ENCODE results near the gene KIF5A. TPM values are rescaled to one million over a fixed set of nuclear protein-coding genes. Genes with fewer than 3 reads are reported as not detected.
A peak's percentile ranks its signal among the peaks of the same experiment; 100 is the strongest.
"Not testable (repeated sequence)": the region's sequence is repeated elsewhere in the genome, so short reads cannot be mapped to it uniquely, and the experiment has no call there.

Gene KIF5A
- total RNA-seq = 1 to 10 TPM; 1.9 to 4.8 (median 2.9) TPM

GRCh38 chr12:57549909-57550640 is at the start of gene KIF5A:
Gene KIF5A, plus strand, starts transcription at chr12:57550044. Its CDS starts 228 bp downstream, at chr12:57550272.
- Histone ChIP-seq H3K4me3 (peak within 1 kb of the TSS; percentile 28 to 51 (median 46)), H3K27me3 (peaks cover 2 to 28% of the 10 kb centered on the region in 2 donors), H3K9me3 (no peaks in the 10 kb centered on the region), H3K4me1 (peaks cover 3 to 31% (median 19%) of the 10 kb centered on the region in 4 donors), H3K27ac (peak within 1 kb of the TSS; percentile 4 to 51 (median 46)), H3K36me3 (no peaks in the 10 kb centered on the region)
- no peak for DNase-seq (ENCODE audit: low spot score in 2 of 2)
- TF ChIP-seq POLR2A (IDR thresholded peaks at IDR 0.05) (peak in 1 of 2 donors; percentile 20), EP300 (IDR thresholded peaks at IDR 0.05) (peak in 1 of 2 donors; percentile 24), CTCF (IDR thresholded peaks at IDR 0.05) (no peak)
- WGBS, 2 donors = 5 to 8% methylated on average over 17 to 50 of the region's 52 CpGs

GRCh38 chr12:57500213-57500612 is 49.6 kb upstream of the KIF5A start:
- DNase-seq (ENCODE audit: low spot score in 2 of 2) = no peak
- no peak overlapping the region for H3K27ac ChIP-seq
- no peaks in the 10 kb centered on the region for H3K4me1 ChIP-seq
- WGBS, 2 donors = 92 to 93% methylated on average over 11 of the region's 11 CpGs
- H3K27me3 ChIP-seq = no peaks in the 10 kb centered on the region
- H3K9me3 ChIP-seq = no peaks in the 10 kb centered on the region
- TF ChIP-seq EP300 (IDR thresholded peaks at IDR 0.05) (no peak), POLR2A (IDR thresholded peaks at IDR 0.05) (no peak), CTCF (IDR thresholded peaks at IDR 0.05) (no peak)
- no peak overlapping the region for H3K4me3 ChIP-seq
- peaks cover 0 to 100% (median 6%) of the 10 kb centered on the region in 3 donors for H3K36me3 ChIP-seq

- not testable (repeated sequence) for H3K27me3 ChIP-seq; H3K27ac ChIP-seq; H3K4me3 ChIP-seq; H3K9me3 ChIP-seq; H3K4me1 ChIP-seq; DNase-seq (ENCODE audit: low spot score in 2 of 2)
- H3K36me3 ChIP-seq = peaks cover 0 to 94% (median 16%) of the 10 kb centered on the region in 3 donors
- WGBS, 2 donors = 94 to 95% methylated on average over 22 of the region's 22 CpGs
Measured at GRCh38 chr12:57502311-57502969, 47.4 kb upstream of the KIF5A start.

GRCh38 chr12:57506541-57506940 is 43.3 kb upstream of the KIF5A start:
- not testable (repeated sequence) for H3K9me3 ChIP-seq; H3K4me1 ChIP-seq; H3K4me3 ChIP-seq; H3K27me3 ChIP-seq; DNase-seq (ENCODE audit: low spot score in 2 of 2); H3K27ac ChIP-seq
- H3K36me3 ChIP-seq = peaks cover 0 to 92% (median 17%) of the 10 kb centered on the region in 3 donors
- 69 to 79% methylated on average over 4 of the region's 4 CpGs for WGBS, 2 donors

- peaks cover 0 to 92% (median 28%) of the 10 kb centered on the region in 3 donors for H3K36me3 ChIP-seq
- not testable (repeated sequence) for H3K4me3 ChIP-seq; H3K27ac ChIP-seq; H3K9me3 ChIP-seq; DNase-seq (ENCODE audit: low spot score in 2 of 2); H3K27me3 ChIP-seq; H3K4me1 ChIP-seq
- WGBS, 2 donors = 100% methylated on average over 11 of the region's 28 CpGs; no CpG with 5 or more reads in 1 of the 2 donors
Measured at GRCh38 chr12:57507796-57508195, 42.0 kb upstream of the KIF5A start.

GRCh38 chr12:57511161-57511560 is 38.7 kb upstream of the KIF5A start:
- Histone ChIP-seq H3K4me1 (no peaks in the 10 kb centered on the region), H3K9me3 (no peaks in the 10 kb centered on the region), H3K36me3 (peaks cover 5 to 92% (median 37%) of the 10 kb centered on the region in 3 donors), H3K4me3 (no peak overlapping the region), H3K27me3 (no peaks in the 10 kb centered on the region), H3K27ac (no peak overlapping the region)
- 94 to 95% methylated on average over 4 of the region's 4 CpGs for WGBS, 2 donors
- TF ChIP-seq EP300 (IDR thresholded peaks at IDR 0.05) (no peak), POLR2A (IDR thresholded peaks at IDR 0.05) (no peak), CTCF (IDR thresholded peaks at IDR 0.05) (no peak)
- DNase-seq (ENCODE audit: low spot score in 2 of 2) = no peak
